ENCODE measurements around the gene ROBO1. TPM values are rescaled to one million over a fixed set of nuclear protein-coding genes. Genes with fewer than 3 reads are reported as not detected.

ROBO1 gene
- total RNA-seq, 4 donors from 2014 or later = 8.6 to 26.3 (median 16.6) TPM

DNA sequence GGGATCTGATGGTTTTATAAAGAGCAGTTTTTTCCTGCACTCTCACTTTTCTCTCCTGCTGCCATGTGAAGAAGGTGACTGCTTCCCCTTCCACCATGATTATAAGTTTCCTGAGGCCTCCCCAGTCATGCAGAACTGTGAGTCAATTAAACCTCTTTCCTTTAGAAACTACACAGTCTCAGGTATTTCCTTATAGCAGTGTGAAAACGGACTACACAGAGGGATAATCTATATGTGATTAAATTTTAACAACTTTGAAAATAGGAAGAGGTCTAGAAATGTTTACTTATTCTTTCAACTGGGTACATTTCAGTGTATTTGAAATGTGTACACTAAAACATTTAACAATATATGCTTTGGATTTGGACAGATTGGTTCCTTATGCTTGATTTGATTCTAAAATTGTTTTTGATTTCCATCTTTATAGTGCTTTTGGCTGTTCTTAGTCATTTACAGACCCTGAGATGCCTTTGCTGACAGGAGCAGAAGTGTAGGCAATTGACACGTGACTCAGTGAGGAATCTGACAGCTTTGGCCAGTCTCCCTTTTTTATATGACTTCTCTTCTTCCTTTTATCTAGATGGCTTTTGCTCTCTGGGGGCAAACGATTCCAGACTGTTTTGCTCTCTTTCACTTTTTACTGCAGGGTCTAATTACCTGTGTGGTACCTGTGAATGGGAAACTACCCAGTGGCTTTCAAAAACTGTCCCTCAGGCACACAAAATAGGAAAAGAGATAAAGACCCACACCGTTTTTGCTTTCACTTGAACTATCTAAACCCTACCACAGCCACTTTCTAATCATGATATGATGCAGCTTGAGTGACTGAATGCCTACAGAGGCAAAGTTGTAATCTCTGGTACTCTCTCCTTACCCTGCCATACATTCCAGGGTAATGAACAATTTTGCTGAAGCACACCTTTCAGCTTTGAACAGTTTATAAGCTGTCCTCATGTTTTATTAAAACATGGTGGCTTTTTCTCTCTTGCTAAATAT, 422.6 kb downstream of the ROBO1 start:
- no peak overlapping the region for H3K27ac ChIP-seq
- WGBS, 2 donors = 66 to 69% methylated on average over 4 of the region's 4 CpGs
- no peaks in the 10 kb centered on the region for H3K36me3 ChIP-seq
- intact Hi-C loops (cut with DNase I) = no loop called here
- no peak for DNase-seq
- H3K4me1 ChIP-seq = no peaks in the 10 kb centered on the region
- no peak overlapping the region for H3K4me3 ChIP-seq (replicated peaks in 1 of 3)
- TF ChIP-seq, protein P1, sequence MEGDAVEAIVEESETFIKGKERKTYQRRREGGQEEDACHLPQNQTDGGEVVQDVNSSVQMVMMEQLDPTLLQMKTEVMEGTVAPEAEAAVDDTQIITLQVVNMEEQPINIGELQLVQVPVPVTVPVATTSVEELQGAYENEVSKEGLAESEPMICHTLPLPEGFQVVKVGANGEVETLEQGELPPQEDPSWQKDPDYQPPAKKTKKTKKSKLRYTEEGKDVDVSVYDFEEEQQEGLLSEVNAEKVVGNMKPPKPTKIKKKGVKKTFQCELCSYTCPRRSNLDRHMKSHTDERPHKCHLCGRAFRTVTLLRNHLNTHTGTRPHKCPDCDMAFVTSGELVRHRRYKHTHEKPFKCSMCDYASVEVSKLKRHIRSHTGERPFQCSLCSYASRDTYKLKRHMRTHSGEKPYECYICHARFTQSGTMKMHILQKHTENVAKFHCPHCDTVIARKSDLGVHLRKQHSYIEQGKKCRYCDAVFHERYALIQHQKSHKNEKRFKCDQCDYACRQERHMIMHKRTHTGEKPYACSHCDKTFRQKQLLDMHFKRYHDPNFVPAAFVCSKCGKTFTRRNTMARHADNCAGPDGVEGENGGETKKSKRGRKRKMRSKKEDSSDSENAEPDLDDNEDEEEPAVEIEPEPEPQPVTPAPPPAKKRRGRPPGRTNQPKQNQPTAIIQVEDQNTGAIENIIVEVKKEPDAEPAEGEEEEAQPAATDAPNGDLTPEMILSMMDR (IDR thresholded peaks at IDR 0.05) = no peak
- no peak for TF ChIP-seq POLR2A (IDR thresholded peaks at IDR 0.05)
- H3K9me3 ChIP-seq = no peaks in the 10 kb centered on the region
- no peaks in the 10 kb centered on the region for H3K27me3 ChIP-seq

DNA sequence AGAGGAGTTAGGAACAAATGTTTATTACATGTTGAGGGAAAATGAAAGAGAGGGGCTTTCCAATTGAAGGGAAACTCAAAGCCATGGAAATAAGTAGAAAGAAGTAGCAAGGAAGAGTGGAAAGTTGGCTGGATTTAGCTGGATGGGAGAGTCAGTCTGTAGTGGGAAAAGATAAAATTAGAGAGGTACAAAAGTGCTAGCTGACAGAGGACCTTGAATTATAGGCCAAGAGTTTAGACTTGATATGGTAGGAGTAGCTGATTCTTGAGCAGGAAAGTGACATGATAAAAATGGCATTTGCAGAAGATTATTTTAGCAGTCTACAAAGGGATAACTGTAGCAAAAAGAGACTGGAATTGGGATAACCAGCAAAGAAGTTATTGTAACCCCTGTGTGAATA, 425.8 kb downstream of the ROBO1 start:
- Histone ChIP-seq H3K27ac (no peak overlapping the region), H3K36me3 (no peaks in the 10 kb centered on the region), H3K4me1 (no peaks in the 10 kb centered on the region), H3K9me3 (no peaks in the 10 kb centered on the region), H3K4me3 (replicated peaks in 1 of 3) (no peak overlapping the region), H3K27me3 (no peaks in the 10 kb centered on the region)
- intact Hi-C loops (cut with DNase I) = no loop called here
- TF ChIP-seq, protein P1 (IDR thresholded peaks at IDR 0.05) = no peak
- TF ChIP-seq POLR2A (IDR thresholded peaks at IDR 0.05) = no peak
- no peak for DNase-seq

DNA sequence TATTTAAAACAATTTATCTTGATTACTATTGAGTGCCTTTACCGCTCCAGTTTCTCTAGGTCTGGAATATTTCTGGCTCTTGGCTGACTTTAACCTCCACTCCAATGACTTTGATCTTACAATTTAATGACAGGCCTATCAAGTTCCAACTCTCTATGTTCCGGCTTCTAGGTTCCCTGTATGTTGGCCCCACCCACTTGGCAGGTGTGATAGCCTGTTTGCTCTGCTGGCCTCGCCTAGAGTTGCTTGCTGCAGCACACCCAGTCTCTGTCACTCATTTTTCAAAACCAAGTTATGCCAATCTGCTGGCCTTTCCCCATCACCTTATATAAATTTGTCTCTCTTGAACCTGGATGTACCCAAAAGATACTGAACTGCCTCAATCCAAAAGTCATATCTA, 428.0 kb downstream of the ROBO1 start:
- H3K27ac ChIP-seq = no peak overlapping the region
- H3K36me3 ChIP-seq = no peaks in the 10 kb centered on the region
- no peak overlapping the region for H3K4me3 ChIP-seq (replicated peaks in 1 of 3)
- intact Hi-C loops (cut with DNase I) = no loop called here
- H3K9me3 ChIP-seq = no peaks in the 10 kb centered on the region
- no peak for DNase-seq
- no peaks in the 10 kb centered on the region for H3K4me1 ChIP-seq
- no peaks in the 10 kb centered on the region for H3K27me3 ChIP-seq
- TF ChIP-seq, protein P1 (IDR thresholded peaks at IDR 0.05) = no peak
- TF ChIP-seq POLR2A (IDR thresholded peaks at IDR 0.05) = no peak
- 82 to 86% methylated on average over 3 of the region's 3 CpGs for WGBS, 2 donors

DNA sequence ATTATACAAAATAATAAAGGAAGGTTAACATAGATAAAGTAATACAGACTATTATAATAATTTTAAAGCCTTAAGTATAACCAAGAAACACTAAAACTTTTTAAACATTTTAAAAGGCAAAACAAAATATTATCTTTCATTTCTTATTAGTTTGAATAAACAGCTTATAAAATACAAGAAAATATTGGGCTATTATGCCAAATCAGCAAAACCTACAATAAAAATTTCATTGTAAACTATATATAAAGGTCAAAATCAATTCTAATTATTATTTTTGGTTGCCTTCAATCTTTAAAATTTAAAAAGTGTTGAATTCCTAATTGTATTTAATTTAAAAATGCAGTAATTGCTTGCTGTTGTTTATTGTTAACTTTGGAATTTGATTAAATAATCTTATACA, 430.0 kb downstream of the ROBO1 start:
- intact Hi-C loops (cut with DNase I) = no loop called here
- no peak for DNase-seq

DNA sequence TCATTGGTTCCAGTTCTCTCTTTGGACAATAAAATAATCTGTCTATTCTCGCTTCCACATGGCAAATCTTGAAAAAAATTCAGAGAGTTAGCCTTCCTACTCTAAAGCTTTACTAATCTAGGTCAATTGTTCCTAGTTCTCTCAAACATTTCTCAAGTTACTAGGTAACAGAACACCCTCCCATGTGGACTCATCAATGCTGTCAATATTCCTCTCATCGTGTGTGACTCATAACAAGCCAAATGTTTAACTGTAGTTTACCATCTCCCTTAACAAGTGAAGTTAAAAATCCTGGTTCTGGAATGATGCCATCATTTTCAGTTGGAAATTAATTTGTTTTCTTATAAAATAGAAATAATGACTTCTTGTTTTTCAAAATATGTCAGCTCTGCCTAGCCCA, 438.6 kb downstream of the ROBO1 start:
- H3K9me3 ChIP-seq = no peaks in the 10 kb centered on the region
- 80 to 90% methylated on average over 2 of the region's 2 CpGs for WGBS, 2 donors
- no peak overlapping the region for H3K27ac ChIP-seq
- H3K27me3 ChIP-seq = no peaks in the 10 kb centered on the region
- DNase-seq = no peak
- no peak overlapping the region for H3K4me3 ChIP-seq (replicated peaks in 1 of 3)
- no peaks in the 10 kb centered on the region for H3K4me1 ChIP-seq
- intact Hi-C loops (cut with DNase I) = no loop called here
- no peak for TF ChIP-seq POLR2A (IDR thresholded peaks at IDR 0.05)
- TF ChIP-seq, protein P1 (IDR thresholded peaks at IDR 0.05) = no peak
- no peaks in the 10 kb centered on the region for H3K36me3 ChIP-seq

More for the DNA sequence above, 430.0 kb downstream of the ROBO1 start:
- no peak overlapping the region for H3K4me3 ChIP-seq (replicated peaks in 1 of 3)
- H3K27me3 ChIP-seq = no peaks in the 10 kb centered on the region
- no peaks in the 10 kb centered on the region for H3K9me3 ChIP-seq
- H3K4me1 ChIP-seq = no peaks in the 10 kb centered on the region
- no peak overlapping the region for H3K27ac ChIP-seq
- no peaks in the 10 kb centered on the region for H3K36me3 ChIP-seq
- TF ChIP-seq, protein P1 (IDR thresholded peaks at IDR 0.05) = no peak
- no peak for TF ChIP-seq POLR2A (IDR thresholded peaks at IDR 0.05)

All from thyroid gland (tissue), 4 donors.